GM21367 (cell line): Measurements from ENCODE around the gene NHEJ1.

ENCODE experiments used
- ATAC-seq: cut with Tn5 transposase; IDR thresholded peaks from one replicate; pipeline ENCODE4 v1.9.1; 2021; ENCODE audit not compliant: unreplicated experiment

The NHEJ1 gene

DNA sequence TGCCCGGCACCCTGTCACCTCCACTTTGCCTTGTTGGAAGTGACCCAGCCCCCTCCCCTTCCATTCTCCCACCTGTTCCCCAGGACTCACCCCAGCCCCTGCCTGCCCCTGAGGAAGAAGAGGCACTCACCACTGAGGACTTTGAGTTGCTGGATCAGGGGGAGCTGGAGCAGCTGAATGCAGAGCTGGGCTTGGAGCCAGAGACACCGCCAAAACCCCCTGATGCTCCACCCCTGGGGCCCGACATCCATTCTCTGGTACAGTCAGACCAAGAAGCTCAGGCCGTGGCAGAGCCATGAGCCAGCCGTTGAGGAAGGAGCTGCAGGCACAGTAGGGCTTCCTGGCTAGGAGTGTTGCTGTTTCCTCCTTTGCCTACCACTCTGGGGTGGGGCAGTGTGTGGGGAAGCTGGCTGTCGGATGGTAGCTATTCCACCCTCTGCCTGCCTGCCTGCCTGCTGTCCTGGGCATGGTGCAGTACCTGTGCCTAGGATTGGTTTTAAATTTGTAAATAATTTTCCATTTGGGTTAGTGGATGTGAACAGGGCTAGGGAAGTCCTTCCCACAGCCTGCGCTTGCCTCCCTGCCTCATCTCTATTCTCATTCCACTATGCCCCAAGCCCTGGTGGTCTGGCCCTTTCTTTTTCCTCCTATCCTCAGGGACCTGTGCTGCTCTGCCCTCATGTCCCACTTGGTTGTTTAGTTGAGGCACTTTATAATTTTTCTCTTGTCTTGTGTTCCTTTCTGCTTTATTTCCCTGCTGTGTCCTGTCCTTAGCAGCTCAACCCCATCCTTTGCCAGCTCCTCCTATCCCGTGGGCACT, 21.9 kb upstream of the NHEJ1 start:
- ATAC-seq = no peak

- ATAC-seq = no peak
Measured at GRCh38 chr2:219181531-219181930, 20.9 kb upstream of the NHEJ1 start.

- no peak for ATAC-seq
Measured at GRCh38 chr2:219180961-219181360, 20.3 kb upstream of the NHEJ1 start.

GRCh38 chr2:219179601-219180465, 19.2 kb upstream of the NHEJ1 start:
- no peak for ATAC-seq

DNA sequence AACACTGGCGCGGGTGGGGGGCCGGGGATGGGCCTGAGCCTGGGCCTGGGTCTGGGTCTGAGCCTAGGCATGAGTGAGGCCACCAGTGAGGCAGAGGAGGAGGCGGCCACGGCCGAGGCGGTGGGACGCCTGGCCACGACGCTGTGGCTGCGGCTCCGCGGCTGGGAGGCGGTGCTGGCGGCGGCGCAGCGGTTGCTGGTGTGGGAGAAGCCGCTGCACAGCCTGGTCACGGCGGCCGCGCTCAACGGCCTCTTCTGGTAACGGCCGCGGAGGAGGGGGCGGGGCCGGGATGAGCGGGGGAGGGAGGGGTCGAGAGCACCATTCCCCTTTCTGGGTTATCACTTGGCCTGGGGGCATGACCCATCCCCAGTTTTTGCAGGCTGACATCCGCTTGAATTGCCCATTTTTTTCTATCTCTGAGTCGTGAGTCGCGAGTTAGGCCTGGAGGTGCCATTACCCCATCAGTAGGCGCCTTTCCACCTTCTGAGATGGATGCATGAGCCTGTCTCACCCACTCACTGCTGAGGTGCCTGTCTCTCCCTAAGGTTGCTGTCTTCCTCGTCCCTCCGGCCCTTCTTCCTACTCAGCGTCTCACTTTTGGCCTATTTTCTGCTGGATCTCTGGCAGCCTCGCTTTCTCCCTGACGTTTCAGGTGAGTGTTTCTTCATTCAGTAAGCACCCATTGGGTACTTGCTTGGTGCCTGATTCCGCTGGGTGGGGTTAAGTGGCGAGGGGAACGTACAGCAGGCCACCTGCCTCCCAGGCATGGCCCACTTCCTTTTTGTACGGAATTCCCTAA, 18.0 kb upstream of the NHEJ1 start:
- ATAC-seq = peak; percentile 12

- ATAC-seq = peak; percentile 34
Measured at GRCh38 chr2:219177552-219178376, 17.1 kb upstream of the NHEJ1 start, which contains the start of gene RETREG2. TSS of gene RETREG2 (plus strand) at chr2:219178275. CDS start at chr2:219178353, 78 bp downstream.

DNA sequence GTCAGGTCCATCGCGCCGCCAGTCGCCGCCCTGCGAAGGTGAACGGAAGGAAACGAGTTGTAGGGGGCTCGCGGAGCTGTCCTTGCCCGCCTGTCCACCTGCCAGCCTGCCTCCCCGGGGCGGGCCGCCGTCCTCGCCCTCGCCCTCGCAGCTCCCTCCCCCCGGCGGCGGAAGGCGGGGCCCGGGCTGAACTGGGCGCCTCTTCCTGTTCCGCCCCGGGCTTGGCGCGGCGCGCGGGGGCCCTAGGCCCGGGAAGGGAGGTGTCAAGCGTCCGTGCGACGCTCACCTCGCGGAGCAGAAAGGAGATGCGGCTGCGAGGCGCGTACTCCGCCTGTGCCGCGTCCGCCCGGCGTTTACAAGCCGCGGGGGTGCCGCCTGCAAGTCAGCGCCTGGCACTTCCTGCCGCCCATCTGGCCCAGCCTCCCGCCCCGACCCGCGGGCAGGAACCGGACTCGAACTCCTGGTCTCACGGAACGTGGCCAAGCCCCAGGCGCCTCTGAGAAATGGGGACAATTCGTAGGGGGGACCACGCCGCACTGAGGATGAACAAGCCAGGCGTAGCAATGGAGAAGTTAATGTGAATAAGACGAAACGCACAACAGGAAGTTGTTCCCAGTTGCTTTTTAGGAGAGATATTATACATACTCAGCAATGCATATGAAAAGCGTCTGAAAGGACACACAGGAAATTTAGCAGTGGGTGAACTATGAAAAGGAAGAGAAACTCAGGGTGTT, 16.4 kb upstream of the NHEJ1 start, which contains the start of gene CNPPD1:
CNPPD1 (minus strand) TSS at position 108 of the 734 bp plus-strand sequence; CDS start at position 11, 97 bp downstream.
- ATAC-seq = peak; percentile 53

- ATAC-seq = peak; percentile 27
Measured at GRCh38 chr2:219175928-219176817, 15.6 kb upstream of the NHEJ1 start.

GRCh38 chr2:219175486-219175885, 14.9 kb upstream of the NHEJ1 start:
- ATAC-seq = no peak

GRCh38 chr2:219174801-219175200, 14.2 kb upstream of the NHEJ1 start:
- no peak for ATAC-seq

GRCh38 chr2:219174146-219174545, 13.5 kb upstream of the NHEJ1 start:
- ATAC-seq = no peak

DNA sequence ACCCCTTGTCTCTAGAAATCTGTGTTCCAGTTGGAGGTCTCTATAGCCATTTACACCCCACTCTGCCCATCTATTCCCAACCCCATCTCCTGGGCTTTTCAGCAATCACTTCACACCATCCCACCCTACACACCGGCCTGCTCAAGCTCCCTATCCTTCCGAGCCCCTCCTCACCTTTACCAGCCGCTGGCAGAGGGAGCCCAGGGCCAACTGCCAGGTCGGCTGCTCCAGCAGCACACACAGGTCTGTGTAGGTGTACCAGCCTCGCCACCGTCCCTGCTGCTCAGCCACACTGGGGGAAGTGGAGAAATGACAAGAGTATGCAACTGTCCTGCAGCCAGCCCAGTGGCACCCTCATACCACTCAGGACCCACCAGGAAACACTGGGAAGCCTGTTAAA, 12.6 kb upstream of the NHEJ1 start:
- no peak for ATAC-seq

- no peak for ATAC-seq
Measured at GRCh38 chr2:219172231-219173154, 11.9 kb upstream of the NHEJ1 start.

DNA sequence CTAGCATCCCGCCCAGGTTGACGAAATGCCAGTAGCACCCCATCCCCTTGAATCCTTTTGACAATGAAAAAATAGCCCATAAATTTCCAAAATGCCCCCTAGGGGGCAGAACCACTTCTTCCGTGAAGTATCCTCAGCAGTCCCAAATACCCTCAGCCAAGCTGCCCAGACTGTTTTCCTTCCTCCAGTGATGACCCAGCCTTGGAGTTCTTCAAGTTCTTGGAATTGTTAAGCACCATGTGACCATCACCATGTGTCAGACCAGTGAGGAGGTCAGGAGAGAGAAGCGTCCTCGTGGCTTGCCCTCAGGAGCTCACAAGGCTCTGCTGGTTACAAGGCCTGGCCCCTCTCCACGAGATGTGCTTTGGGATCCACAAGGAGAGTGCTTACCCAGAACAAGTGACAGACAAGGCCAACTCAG, 10.6 kb upstream of the NHEJ1 start:
- no peak for ATAC-seq

DNA sequence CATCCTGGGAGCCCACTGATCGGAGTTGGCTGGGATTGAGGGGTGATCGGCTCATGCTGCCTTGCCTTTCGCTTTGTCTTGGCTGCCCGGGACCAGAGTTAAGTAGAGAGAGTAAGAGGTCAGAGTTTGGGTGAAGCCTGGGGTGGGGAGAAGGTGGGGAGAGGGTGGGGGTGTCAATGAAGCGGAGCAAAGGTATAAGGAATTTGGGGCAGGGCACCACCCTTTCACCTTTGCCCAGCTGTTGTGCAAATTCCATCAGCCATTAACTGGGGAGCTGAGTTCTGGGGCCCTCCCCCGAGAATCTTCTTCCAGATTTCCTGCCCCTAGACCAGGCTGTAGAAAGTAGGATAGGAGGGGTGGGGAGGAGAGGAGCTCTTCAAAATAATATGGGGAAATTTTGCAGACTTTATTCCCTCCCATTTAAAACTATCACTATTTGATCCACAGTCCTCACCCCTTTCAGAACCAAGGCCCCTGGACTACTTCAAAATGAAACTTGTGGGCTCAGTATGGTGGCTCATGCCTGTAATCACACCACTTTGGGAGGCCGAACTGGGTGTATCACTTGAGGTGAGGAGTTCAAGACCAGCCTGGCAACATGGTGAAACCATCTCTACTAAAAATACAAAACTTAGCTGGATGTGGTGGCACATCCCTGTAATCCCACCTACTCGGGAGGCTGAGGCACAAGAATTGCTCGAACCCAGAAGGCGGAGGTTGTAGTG, 9.5 kb upstream of the NHEJ1 start, which contains the start of gene SLC23A3:
SLC23A3 (minus strand) TSS at position 100 of the 725 bp plus-strand sequence; CDS start at position 55, 45 bp downstream.
- ATAC-seq = no peak

- no peak for ATAC-seq
Measured at GRCh38 chr2:219168932-219169331, 8.3 kb upstream of the NHEJ1 start.

DNA sequence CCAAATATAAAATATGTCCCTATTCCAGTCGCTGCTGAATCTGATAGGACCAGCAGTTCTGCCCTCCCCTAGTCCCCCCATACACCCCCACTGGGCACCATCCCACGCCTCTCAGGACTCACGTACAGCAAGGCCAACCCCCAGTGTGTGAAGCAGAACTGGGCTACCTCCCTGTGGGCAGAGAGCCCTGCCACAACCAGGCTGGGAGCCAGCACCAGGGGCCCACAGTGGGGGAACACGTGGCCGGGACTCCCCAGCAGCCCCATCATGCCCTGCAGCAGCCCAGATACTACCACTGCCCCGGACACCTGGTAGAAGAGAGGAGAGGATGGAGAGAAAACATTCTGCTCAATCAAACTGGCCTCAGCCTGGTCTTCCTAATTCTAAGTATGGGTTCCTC, 7.9 kb upstream of the NHEJ1 start:
- ATAC-seq = no peak
